SK-N-SH treated with all-trans-retinoic acid at 6 μM for 48 hours (cell line): Measurements from ENCODE around the gene B3GNT5.

Experiments
- ATAC-seq: fragments of 200-7000 bp; cut with Tn5 transposase; 3 replicates; pipeline ENCODE4 v1.9.1; 2020; ENCODE audit warnings: mild to moderate bottlenecking, moderate library complexity
- ARNTL ChIP-seq: fragments of 450-650 bp; formaldehyde crosslinking; IDR thresholded peaks from 2 replicates; pipeline ENCODE4 v1.5.0; 2020; ENCODE audit warnings: low read depth, mild to moderate bottlenecking, moderate library complexity, borderline replicate concordance
- BACH2 ChIP-seq: fragments of 250-450 bp; sonication (Bioruptor Pico); IDR thresholded peaks from 2 replicates; pipeline ENCODE4 v1.9.0; 2021; ENCODE audit warnings: mild to moderate bottlenecking, borderline replicate concordance
- CREB5 ChIP-seq: fragments of 250-450 bp; sonication (Bioruptor Pico); IDR thresholded peaks from 2 replicates; pipeline ENCODE4 v1.5.1; 2020; ENCODE audit warnings: low read depth, mild to moderate bottlenecking, moderate library complexity
- CSDC2 ChIP-seq: fragments of 250-450 bp; sonication (Bioruptor Pico); IDR thresholded peaks from 2 replicates; pipeline ENCODE4 v1.5.0; 2020; ENCODE audit warnings: mild to moderate bottlenecking, moderate library complexity
- ESRRG ChIP-seq: fragments of 250-450 bp; sonication (Bioruptor Pico); IDR thresholded peaks from 2 replicates; pipeline ENCODE4 v1.6.1; 2021; ENCODE audit warnings: mild to moderate bottlenecking
- GLIS3 ChIP-seq: fragments of 250-450 bp; sonication (Bioruptor Pico); IDR thresholded peaks from 2 replicates; pipeline ENCODE4 v1.5.0; 2020; ENCODE audit warnings: mild to moderate bottlenecking, moderate library complexity
- ISL1 ChIP-seq: fragments of 250-450 bp; sonication (Bioruptor Pico); IDR thresholded peaks from 2 replicates; pipeline ENCODE4 v2.1.2; 2022; ENCODE audit warnings: mild to moderate bottlenecking, moderate library complexity
- OSR1 ChIP-seq: fragments of 250-450 bp; sonication (Bioruptor Pico); IDR thresholded peaks from 2 replicates; pipeline ENCODE4 v1.8.0; 2022; ENCODE audit warnings: moderate library complexity, mild to moderate bottlenecking, inconsistent platforms
- POU6F1 ChIP-seq: fragments of 250-450 bp; sonication (Bioruptor Pico); IDR thresholded peaks from 2 replicates; pipeline ENCODE4 v1.8.0; 2021; ENCODE audit warnings: low read depth, mild to moderate bottlenecking, moderate library complexity, borderline replicate concordance
- PPARA ChIP-seq: fragments of 250-450 bp; sonication (Bioruptor Pico); IDR thresholded peaks from 2 replicates; pipeline ENCODE4 v1.5.0; 2020; ENCODE audit warnings: mild to moderate bottlenecking, borderline replicate concordance
- RARB ChIP-seq: fragments of 250-450 bp; sonication (Bioruptor Pico); IDR thresholded peaks from 2 replicates; pipeline ENCODE4 v1.8.0; 2021; ENCODE audit warnings: mild to moderate bottlenecking, moderate library complexity
- TCF4 ChIP-seq: fragments of 250-450 bp; sonication (Bioruptor Pico); IDR thresholded peaks from 2 replicates; pipeline ENCODE4 v1.8.0; 2021; ENCODE audit warnings: mild to moderate bottlenecking, moderate library complexity, borderline replicate concordance
- TOX ChIP-seq: fragments of 250-450 bp; sonication (Bioruptor Pico); IDR thresholded peaks from 2 replicates; pipeline ENCODE4 v1.8.0; 2021; ENCODE audit warnings: mild to moderate bottlenecking, moderate library complexity, borderline replicate concordance
- ZC3H10 ChIP-seq: fragments of 250-450 bp; sonication (Bioruptor Pico); IDR thresholded peaks from 2 replicates; pipeline ENCODE4 v1.5.1; 2021; ENCODE audit warnings: mild to moderate bottlenecking, moderate library complexity
- ZFP3 ChIP-seq: fragments of 250-450 bp; sonication (Bioruptor Pico); IDR thresholded peaks from 2 replicates; pipeline ENCODE4 v1.5.0; 2020; ENCODE audit warnings: mild to moderate bottlenecking, moderate library complexity
- ZFP30 ChIP-seq: fragments of 450-650 bp; formaldehyde crosslinking; IDR thresholded peaks from 2 replicates; pipeline ENCODE4 v1.5.0; 2022; ENCODE audit warnings: mild to moderate bottlenecking, moderate library complexity
- ZNF565 ChIP-seq: fragments of 450-650 bp; formaldehyde crosslinking; conservative IDR thresholded peaks from 2 replicates; pipeline ENCODE4 v1.5.0; 2020; ENCODE audit warnings: low read depth, mild to moderate bottlenecking, moderate library complexity
- ZNF70 ChIP-seq: fragments of 450-650 bp; formaldehyde crosslinking; IDR thresholded peaks from 2 replicates; pipeline ENCODE4 v1.5.0; 2020; ENCODE audit warnings: mild to moderate bottlenecking, moderate library complexity
- ZNF8 ChIP-seq: fragments of 450-650 bp; formaldehyde crosslinking; IDR thresholded peaks from 2 replicates; pipeline ENCODE4 v1.5.0; 2020; ENCODE audit warnings: mild to moderate bottlenecking, moderate library complexity
- TF ChIP-seq, protein P1 (sequence below): fragments of 250-450 bp; sonication (Bioruptor Pico); IDR thresholded peaks from 2 replicates; pipeline ENCODE4 v1.8.0; 2020; ENCODE audit warnings: mild to moderate bottlenecking, moderate library complexity, borderline replicate concordance
- TF ChIP-seq, protein P2 (sequence below): fragments of 250-450 bp; sonication (Bioruptor Pico); IDR thresholded peaks from 2 replicates; pipeline ENCODE4 v1.5.0; 2020; ENCODE audit warnings: mild to moderate bottlenecking, moderate library complexity
- TF ChIP-seq, protein P3 (sequence below): fragments of 250-450 bp; sonication (Bioruptor Pico); IDR thresholded peaks from 2 replicates; pipeline ENCODE4 v1.5.1; 2021; ENCODE audit warnings: mild to moderate bottlenecking, moderate library complexity

The B3GNT5 gene

DNA sequence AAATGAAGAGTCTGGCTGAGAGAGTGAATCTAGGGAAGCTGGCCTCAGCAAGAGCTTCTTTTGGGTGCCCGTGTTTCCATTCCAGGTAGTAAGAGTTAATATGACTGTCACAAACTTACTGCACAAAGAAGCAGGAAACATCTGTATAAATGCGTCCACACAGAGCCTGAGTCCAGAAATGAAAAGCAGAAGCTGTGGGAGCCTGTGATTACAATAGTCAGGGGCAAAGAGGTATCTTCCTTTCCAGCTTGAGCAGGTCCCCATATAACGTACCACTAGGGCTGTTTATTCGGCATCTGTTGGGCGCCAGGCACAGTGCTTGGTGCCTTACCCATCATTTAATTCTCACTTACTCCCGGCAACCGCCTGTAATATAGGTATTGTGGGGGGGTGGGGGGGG, 40.5 kb upstream of the B3GNT5 start:
- ATAC-seq, result no peak
- TF ChIP-seq ZFP30 (no peak), ZFP3 (no peak), ZNF70 (CRISPR knock-in tag) (no peak), CREB5 (CRISPR knock-in tag) (no peak), ZC3H10 (no peak), RARB (no peak), ARNTL (CRISPR knock-in tag) (no peak), ZNF8 (CRISPR knock-in tag) (no peak)
- TF ChIP-seq, protein P1, sequence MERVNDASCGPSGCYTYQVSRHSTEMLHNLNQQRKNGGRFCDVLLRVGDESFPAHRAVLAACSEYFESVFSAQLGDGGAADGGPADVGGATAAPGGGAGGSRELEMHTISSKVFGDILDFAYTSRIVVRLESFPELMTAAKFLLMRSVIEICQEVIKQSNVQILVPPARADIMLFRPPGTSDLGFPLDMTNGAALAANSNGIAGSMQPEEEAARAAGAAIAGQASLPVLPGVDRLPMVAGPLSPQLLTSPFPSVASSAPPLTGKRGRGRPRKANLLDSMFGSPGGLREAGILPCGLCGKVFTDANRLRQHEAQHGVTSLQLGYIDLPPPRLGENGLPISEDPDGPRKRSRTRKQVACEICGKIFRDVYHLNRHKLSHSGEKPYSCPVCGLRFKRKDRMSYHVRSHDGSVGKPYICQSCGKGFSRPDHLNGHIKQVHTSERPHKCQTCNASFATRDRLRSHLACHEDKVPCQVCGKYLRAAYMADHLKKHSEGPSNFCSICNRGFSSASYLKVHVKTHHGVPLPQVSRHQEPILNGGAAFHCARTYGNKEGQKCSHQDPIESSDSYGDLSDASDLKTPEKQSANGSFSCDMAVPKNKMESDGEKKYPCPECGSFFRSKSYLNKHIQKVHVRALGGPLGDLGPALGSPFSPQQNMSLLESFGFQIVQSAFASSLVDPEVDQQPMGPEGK (CRISPR knock-in tag), result no peak

GRCh38 chr3:183213415-183214276, 39.4 kb upstream of the B3GNT5 start:
- ATAC-seq, result no peak
- TF ChIP-seq ISL1 (CRISPR knock-in tag) (no peak), ZNF565 (CRISPR knock-in tag) (no peak), POU6F1 (no peak), GLIS3 (CRISPR knock-in tag) (no peak), CREB5 (CRISPR knock-in tag) (no peak), OSR1 (CRISPR knock-in tag) (no peak), ZFP30 (no peak), RARB (no peak), BACH2 (CRISPR knock-in tag) (no peak)
- TF ChIP-seq, protein P1 (CRISPR knock-in tag), result no peak
- TF ChIP-seq, protein P2, sequence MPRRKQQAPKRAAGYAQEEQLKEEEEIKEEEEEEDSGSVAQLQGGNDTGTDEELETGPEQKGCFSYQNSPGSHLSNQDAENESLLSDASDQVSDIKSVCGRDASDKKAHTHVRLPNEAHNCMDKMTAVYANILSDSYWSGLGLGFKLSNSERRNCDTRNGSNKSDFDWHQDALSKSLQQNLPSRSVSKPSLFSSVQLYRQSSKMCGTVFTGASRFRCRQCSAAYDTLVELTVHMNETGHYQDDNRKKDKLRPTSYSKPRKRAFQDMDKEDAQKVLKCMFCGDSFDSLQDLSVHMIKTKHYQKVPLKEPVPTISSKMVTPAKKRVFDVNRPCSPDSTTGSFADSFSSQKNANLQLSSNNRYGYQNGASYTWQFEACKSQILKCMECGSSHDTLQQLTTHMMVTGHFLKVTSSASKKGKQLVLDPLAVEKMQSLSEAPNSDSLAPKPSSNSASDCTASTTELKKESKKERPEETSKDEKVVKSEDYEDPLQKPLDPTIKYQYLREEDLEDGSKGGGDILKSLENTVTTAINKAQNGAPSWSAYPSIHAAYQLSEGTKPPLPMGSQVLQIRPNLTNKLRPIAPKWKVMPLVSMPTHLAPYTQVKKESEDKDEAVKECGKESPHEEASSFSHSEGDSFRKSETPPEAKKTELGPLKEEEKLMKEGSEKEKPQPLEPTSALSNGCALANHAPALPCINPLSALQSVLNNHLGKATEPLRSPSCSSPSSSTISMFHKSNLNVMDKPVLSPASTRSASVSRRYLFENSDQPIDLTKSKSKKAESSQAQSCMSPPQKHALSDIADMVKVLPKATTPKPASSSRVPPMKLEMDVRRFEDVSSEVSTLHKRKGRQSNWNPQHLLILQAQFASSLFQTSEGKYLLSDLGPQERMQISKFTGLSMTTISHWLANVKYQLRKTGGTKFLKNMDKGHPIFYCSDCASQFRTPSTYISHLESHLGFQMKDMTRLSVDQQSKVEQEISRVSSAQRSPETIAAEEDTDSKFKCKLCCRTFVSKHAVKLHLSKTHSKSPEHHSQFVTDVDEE (CRISPR knock-in tag), result no peak

DNA sequence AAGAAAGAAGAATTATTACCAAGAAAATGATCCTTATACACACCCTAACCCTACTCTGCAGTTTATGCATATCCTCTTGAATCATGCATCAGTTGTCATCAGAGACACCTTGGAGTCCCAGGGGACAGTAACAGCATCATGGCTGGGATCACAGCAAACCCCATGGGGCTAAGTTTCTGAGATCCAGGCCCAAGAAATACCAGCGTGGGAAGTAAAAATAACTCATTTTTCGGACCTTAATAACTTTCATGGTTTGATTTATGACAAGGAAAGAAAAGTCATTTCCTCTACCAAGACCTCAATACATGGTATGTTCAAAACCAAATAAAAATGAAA, 38.8 kb upstream of the B3GNT5 start:
- no peak for TF ChIP-seq PPARA
- TF ChIP-seq TCF4 (CRISPR knock-in tag), result no peak
- TF ChIP-seq ZNF8 (CRISPR knock-in tag), result no peak
- no peak for TF ChIP-seq TOX (CRISPR knock-in tag)
- TF ChIP-seq ESRRG, result no peak
- TF ChIP-seq CSDC2 (CRISPR knock-in tag), result no peak
- TF ChIP-seq ZFP30, result no peak
- no peak for TF ChIP-seq ARNTL (CRISPR knock-in tag)
- TF ChIP-seq POU6F1, result no peak
- no peak for TF ChIP-seq OSR1 (CRISPR knock-in tag)
- TF ChIP-seq ISL1 (CRISPR knock-in tag), result no peak
- no peak for TF ChIP-seq ZFP3
- TF ChIP-seq RARB, result no peak
- TF ChIP-seq, protein P3, sequence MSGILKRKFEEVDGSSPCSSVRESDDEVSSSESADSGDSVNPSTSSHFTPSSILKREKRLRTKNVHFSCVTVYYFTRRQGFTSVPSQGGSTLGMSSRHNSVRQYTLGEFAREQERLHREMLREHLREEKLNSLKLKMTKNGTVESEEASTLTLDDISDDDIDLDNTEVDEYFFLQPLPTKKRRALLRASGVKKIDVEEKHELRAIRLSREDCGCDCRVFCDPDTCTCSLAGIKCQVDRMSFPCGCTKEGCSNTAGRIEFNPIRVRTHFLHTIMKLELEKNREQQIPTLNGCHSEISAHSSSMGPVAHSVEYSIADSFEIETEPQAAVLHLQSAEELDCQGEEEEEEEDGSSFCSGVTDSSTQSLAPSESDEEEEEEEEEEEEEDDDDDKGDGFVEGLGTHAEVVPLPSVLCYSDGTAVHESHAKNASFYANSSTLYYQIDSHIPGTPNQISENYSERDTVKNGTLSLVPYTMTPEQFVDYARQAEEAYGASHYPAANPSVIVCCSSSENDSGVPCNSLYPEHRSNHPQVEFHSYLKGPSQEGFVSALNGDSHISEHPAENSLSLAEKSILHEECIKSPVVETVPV, result no peak
- TF ChIP-seq, all 23 proteins: peak for 0
- ATAC-seq, result no peak
